GM18858 (cell line): Measurements from ENCODE around the gene AOAH.
"Not testable (repeated sequence)": the region's sequence is repeated elsewhere in the genome, so short reads cannot be mapped to it uniquely, and the experiment has no call there.

Experiments used
- ATAC-seq: cut with Tn5 transposase; IDR thresholded peaks from one replicate; pipeline ENCODE4 v1.9.1; 2021; ENCODE audit not compliant: unreplicated experiment

The AOAH gene

DNA sequence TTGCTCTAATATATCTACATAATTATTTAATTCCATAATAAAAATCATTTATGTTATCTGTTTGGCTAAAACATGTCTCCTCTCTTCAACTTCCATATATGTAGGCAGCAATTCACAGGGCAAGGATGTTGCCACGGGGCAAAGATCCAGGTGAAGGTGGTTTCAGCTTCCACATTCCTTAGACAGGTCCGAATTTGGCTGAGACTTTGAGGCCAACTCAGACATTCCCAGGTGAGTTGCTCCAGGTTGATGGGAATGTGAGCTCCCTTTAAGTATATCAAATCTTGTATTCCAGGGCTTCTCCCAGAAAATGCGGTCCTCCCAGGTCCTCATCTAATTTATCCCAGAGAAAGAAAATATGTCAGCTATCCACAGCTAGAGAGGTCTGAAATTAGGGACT, 15.1 kb upstream of the AOAH start:
- no peak for ATAC-seq

- peak; percentile 97 for ATAC-seq
These were observed 12.6 kb upstream of the AOAH start for GRCh38 chr7:36736899-36737211.

GRCh38 chr7:36736090-36736898, 12.0 kb upstream of the AOAH start:
- ATAC-seq: no peak

- ATAC-seq: no peak
These were observed 10.9 kb upstream of the AOAH start for GRCh38 chr7:36735172-36735571.

DNA sequence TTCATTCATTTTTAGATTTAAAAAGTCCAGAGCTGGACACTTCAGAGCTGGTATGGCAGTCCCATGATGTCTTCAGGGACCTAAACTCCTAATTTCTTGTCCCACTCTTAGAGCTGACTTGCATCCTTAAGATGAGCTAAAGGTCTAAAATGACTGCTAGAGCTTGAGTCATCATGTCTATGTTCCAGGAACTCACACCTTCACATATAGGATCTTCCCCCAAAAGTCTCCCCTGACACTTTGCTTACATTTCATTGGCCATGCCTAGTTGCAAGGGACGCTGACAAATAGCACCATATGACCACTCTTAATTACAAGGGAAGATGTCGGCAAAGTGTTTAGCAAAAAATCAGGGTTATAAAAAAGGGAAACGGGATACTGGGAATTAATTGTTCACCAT, 10.4 kb upstream of the AOAH start:
- ATAC-seq: no peak

GRCh38 chr7:36733411-36733810, 9.1 kb upstream of the AOAH start:
- no peak for ATAC-seq

- ATAC-seq: no peak
These were observed 8.5 kb upstream of the AOAH start for GRCh38 chr7:36732806-36733205.

DNA sequence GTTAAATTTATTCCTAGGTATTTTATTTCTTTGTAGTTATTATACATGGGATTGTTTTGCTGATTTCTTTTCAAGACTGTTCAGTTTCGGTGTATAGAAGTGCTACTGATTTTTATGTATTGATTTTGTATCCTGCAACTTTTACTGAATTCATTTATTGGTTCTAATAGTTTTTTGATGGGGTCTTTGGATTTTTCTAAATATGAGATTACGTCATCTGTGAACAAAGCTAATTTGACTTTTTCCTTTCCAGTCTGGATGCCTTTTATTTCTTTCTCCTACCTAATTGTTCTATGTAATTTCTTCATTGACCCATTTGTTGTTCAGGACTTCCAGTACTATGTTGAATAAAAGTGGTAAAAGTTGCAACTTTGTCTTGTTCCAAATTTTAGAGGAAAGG, 5.8 kb upstream of the AOAH start:
- ATAC-seq: no peak

DNA sequence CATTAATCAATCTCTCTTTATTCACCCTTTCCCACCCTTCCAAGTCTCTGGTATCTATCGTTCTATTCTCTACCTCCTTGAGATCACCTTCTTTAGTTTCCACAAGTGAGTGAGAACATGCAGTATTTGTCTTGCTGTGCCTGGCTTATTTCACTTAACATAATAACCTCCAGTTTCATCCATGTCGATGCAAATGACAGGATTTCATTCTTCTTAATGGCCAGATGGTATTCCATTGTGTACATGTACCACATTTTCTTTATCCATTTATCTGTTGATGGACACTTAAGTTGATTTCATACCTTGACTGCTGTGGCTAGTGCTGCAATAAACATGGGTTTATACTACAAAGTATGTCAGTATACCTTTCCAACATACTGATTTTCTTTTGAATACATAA, 3.8 kb upstream of the AOAH start:
- no peak for ATAC-seq

- ATAC-seq: no peak
These were observed 2.7 kb upstream of the AOAH start for GRCh38 chr7:36726806-36727503.

DNA sequence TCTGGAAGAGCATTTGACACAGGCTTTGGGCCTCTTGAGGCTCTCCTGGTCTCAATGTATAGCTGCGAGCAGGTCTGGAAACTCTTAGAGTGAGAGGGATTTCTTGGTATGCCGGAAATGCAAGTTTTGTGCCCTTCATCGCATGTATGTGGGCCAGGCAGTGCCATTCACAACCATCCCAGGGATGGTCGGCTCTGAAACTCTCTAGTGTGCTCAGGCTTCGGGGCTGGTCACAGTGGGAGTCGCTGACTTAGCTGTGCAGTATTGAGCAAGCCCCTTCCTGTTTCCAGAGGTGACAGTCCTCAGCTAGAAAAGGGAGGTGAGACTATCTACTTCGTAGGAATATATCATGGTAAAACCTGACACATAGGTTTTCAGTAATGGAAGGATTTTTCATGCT, 2.0 kb upstream of the AOAH start:
- ATAC-seq: no peak

- ATAC-seq: no peak
These were observed 702 bp upstream of the AOAH start for GRCh38 chr7:36724996-36725395.

DNA sequence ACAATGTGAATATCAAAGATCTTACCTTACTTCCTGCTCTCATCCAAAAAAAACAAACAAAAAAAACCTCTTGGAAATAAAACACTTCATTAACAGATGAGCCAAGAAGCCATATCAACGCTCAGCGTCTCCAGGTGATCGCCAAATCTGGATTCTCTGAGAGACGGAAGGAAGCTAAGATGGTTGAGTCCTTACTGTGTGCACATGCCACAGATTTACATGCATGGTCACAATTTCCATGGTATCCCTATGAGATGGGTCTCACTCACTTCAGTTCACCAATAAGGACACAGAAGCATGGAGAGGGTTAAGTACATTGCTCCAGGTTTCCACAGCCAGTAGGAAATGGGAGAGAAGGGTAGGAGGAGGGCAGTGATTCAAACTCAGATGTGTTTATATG, 1.0 kb downstream of the AOAH start:
- ATAC-seq: no peak

- ATAC-seq: no peak
These were observed 5.1 kb downstream of the AOAH start for GRCh38 chr7:36719083-36719632.

GRCh38 chr7:36717586-36717985, 6.7 kb downstream of the AOAH start:
- ATAC-seq: no peak

GRCh38 chr7:36716802-36717201, 7.5 kb downstream of the AOAH start:
- not testable (repeated sequence) for ATAC-seq

DNA sequence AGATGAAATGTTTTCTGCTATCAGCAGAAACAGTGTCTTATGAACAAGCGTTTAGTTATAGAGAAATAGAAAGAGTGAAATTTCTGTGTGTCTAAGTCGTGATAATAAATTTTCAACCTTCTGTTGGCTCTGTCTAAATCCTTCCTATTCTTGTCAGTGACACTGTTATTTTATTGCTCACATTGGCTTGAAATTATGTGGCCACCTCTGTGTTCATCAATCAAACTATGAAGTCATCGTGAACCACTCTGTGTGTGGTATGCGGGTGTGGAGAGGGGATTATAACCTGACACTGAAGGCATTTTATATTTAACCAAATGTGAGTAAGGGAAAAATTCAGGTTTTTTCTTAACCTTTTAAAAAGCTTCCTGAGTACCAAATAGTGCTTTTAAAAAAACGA, 12.3 kb downstream of the AOAH start:
- ATAC-seq: no peak

DNA sequence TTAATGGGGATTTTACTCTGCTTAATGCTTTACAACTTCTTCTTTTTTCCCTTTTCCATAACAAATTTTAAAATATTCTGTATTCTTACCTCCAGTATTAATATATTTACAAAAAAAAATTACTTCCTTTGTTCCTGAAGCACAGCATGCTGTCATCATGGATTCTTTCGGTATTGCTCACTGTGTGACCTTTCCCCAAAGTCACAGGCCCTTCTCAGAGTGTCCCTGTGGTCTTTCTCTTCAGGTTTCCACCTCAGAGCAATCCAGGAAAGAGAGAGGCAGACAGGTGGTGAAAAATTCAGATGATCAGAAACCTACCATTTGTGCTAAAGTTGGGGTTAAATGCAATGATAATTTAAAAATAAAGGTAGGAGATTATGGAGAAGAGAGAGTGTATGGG, 13.0 kb downstream of the AOAH start:
- ATAC-seq: no peak

DNA sequence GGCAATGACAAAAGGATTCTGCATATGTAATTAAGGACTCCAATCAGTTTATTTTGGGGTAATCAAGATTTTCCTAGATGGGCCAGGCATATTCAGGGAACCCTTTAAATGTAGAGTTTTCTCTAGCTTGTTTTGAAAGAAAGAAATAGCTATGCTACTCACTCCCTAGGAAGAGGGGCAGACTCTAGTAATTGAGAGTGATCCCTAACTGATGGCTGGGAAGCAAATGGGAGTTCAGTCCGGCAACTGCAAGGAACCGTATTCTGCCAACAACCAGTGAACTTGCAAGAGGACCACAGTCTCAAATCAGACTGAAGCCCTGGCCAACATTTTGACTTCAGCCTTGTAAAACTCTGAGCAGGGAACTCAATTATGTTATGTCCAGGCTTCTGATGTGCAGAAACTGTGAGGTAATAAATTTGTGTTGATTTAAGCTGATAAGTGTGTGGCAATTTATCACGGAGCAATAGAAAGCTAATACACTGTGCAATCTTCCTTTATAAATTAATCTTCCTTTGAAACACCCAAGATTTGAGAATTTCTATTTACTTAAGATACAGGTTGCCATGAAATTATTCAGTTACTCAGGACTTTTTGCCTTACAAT, 14.0 kb downstream of the AOAH start:
- no peak for ATAC-seq

- no peak for ATAC-seq
These were observed 15.5 kb downstream of the AOAH start for GRCh38 chr7:36708767-36709166.

DNA sequence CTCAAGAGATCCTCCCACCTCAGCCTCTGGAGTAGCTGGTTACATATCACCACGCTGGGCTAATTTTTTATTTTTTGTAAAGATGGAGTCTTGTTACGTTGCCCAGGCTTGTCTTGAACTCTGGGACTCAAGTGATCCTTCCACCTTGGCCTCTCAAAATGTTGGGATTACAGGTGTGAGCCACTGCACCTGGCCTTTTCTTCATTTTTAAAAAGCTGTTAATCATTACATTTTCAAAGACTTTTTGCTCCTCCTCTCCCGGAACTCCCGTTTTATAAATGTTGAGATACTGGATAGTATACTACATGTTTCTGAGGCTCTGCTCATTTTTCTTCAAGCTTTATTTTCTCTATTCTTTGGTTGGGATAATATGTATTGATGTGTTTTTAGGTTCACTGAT, 16.4 kb downstream of the AOAH start:
- no peak for ATAC-seq

- ATAC-seq: no peak
These were observed 16.8 kb downstream of the AOAH start for GRCh38 chr7:36707465-36707864.
